ENCODE data around the gene GPR55.
"Not testable (repeated sequence)": the region's sequence is repeated elsewhere in the genome, so short reads cannot be mapped to it uniquely, and the experiment has no call there.

GPR55 gene

DNA sequence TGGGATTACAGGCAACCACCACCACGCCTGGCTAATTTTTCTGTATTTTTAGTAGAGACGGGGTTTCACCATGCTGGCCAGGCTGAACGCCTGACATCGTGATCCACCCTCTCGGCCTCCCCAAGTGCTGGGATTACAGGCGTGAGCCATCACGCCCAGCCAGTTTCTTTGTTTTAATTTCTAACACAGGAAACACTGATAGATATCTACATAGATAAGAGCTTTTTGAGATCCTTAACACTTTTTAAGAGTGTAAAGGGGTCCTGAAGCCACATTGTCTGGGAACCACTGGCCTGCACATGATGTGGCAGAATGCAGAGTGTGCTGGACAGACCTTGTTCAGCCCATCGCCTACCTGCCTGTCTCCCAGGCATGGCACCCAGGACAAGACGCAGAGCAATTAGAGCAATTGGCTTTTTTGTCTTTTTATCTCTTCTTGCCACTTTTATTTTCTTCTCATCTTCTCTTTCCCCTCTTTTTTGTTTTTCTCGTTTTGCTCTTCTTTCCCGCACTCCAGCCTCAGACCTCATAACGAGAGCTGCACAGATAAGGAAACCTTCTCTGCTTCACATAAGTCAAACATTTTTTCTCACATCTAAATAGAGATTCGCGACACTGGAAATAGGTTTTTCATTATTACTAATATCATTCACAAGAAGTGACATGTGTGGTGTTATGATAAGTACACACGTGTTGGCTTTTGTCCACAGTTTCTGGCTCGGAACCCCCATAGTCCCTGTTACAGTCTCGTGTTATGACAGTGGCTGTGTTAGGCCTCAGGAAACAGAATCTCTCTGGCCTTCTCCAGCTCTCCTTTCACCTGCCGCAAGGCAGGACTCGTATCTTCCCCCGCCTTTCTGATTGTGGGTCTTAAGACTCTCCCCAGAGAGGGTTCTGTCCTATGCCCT lies 25.2 kb upstream of the GPR55 start:
- no peak for DNase-seq

DNA sequence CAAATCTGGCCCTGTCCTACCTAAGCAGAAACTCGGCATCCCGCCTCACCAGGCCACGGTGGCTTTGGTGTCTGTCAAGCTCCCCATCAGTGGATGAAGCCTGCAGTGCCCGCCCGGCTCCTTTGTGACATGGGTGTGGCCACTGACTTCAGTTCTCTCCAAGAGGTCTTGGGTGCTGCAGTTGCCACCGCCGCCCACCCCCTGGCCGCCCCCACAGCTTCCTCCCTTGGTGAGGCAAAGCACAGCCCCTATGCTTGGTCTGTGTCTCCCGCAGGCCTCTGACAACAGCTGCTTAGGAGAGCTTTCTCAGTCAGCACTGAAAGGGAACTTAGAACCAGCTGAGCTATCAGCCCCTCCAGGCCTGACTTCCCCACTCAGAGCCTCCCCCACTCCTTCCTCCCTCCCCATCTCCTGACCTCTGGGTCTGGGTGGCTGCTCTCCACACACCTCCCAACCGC lies 22.9 kb upstream of the GPR55 start:
- DNase-seq, result no peak

DNA sequence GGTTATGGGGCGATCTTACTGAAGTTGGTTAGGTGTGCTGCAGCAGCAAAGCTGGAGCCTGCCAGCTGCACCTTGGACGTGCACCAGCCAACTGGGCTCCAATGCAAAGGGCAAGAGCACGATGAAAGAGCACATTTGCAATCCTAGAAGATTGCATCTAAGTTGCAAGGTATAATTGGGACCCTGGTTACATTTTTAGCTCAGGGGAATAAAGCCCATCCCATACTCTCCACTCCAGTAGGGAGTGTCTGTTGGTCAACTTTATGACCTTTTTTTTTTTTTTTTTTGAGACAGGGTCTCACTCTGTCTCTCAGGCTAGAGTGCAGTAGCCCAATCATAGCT lies 22.2 kb upstream of the GPR55 start:
- DNase-seq, result no peak

DNA sequence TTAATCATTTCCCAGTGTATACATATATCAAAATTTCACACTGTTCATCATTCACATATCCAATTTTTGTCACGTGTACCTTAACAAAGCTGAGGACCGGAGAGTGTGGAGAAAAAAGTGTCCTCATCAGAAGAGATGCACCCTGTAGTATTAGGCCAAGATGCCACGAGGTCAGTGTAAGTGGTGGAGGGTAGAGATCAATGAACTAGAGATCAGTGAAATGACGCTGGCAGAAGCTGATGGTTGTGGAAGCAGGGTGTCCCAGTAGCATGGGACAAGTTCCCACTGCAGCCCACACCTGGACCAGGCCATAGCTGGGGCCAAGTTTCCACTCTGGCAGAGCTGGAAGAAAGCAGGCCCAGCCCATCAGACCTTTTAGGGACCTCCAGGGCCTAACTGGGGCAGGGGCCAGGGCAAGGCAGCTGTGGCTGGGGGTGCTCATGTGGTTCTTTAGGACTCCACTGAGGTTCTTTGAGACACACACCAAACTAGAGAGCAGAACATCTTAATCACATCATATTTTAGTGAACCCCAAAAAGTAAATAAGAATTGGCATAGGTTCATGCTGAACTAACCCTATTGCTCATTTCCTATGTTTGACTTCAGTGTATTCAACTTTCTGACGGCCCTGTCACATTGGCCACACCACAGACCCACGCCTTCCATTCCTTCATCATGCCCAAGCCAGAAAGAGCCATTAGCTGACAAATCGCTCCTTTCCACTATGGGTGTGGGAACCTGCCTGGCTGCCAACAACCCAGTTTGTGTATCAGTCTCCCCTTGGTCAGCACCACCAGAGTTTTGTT lies 21.6 kb upstream of the GPR55 start:
- DNase-seq, result no peak

DNA sequence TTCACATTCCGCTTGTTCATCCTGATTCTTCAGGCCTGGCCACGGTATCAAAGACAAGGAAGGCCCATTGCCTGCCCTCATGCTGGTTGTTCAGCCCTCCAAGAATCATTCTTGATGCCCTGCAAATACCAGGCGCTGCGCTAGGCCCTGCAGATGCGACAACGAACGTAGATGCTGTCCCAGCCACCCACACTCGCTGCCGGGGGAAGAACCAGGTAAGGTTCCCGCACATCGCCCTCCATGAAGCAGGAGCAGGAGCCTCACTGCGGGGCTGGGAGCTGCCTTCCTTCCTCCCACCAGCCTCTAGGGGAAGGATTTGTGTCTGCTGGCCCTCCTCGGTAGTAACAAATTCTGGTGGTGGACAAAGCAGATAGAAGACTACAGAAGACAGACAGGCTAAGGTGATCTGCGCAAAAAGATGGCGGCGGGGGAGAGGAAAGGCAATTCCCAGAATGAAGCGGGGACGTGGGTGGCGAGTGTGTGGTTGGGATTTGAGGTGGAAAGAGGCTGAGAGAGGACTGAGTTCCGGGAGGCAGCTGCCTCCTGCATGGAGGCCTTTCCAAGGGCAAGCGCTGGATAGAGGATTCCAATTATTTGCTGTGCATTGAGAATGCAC lies 19.8 kb upstream of the GPR55 start:
- no peak for DNase-seq

DNA sequence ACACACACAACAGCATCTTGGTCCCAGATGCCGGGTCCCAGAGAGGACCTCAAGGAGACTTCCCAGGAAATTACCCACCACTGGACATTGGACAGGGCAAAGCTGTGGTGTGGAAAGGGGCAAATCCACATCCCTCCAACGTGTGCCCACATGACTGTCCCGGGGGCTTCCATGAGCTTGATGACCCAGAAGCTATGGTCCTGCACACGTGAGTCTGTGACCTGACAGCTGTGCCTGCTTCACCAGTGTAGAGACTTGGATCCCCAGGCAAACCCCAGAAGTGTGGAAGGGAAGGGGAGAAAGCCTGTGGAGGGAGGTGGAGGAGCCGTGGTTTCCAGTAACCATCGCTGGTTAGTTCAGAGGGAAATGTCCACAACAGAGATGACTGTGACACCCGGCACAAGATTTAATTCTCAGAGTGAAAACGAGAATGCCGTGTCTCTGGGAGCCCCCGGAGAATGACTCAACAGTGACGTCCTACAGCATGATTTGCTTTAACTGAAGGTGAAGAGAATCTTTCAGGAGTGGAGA lies 19.1 kb upstream of the GPR55 start:
- no peak for DNase-seq

DNA sequence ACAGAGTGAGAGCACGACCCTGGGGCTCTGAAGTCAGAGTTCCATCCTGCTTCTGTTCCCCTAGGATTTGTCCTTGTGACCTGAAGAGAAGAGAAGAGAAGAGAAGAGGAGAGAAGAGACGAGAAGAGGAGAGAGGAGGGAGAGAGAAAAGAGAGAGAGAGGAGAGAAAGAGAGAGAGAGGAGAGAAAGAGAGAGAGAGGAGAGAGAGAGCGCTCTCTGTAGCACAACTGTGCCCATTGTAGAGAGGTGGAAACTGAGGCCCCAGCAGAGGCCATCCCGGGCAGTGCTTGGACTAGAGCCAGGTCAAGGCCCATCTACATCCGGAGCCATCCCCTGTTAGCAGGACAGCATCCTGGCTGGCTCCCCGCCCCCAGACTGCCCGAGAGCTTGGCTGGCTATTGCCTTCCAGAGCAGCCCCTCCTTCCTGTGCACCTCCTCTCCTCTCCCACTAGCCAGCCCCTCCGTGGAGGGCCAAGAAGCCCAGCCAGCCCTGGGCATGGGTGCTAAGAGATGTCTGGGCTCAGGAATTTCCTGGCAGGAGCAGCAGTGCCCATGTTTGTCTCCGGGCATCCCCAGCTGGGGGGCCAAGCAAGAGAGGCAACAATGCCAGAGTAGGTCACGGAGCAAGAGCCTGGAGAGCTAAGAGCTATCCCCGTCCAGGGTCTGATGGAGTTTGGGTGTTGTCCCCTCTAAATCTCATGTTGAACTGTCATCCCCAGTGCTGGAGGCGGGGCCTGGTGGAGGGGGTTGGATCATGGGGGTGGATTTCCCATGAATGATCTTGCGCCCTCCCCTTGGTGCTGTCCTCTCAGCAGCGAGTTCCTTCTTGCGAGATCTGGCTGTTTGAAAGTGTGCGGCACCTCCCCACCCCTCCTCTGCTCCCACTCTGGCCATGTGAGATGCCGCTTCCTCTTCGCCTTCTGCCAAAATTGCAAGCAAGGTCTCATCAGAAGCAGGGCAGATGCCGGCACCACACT lies 18.2 kb upstream of the GPR55 start:
- no peak for DNase-seq

DNA sequence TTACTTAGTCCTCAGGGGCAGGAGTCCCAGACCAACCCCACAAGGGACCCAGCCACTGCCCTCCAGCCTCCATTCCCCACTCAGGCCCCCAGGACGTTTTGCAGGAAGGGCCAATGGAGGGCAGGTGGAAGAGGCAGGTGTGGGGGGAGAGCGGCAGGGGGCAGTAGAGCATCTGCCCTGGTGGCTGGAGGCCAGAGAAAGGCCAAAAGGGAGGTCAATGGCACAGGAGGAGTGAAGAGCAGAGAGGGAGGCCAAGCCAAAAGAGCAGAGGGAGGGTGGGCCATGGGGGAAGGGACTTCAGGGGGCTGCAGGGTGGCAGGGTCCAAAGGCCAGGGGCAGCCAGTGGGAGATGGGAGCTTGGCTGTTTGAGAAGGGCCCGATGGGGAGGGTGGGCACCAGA lies 17.3 kb upstream of the GPR55 start:
- DNase-seq, result no peak

DNA sequence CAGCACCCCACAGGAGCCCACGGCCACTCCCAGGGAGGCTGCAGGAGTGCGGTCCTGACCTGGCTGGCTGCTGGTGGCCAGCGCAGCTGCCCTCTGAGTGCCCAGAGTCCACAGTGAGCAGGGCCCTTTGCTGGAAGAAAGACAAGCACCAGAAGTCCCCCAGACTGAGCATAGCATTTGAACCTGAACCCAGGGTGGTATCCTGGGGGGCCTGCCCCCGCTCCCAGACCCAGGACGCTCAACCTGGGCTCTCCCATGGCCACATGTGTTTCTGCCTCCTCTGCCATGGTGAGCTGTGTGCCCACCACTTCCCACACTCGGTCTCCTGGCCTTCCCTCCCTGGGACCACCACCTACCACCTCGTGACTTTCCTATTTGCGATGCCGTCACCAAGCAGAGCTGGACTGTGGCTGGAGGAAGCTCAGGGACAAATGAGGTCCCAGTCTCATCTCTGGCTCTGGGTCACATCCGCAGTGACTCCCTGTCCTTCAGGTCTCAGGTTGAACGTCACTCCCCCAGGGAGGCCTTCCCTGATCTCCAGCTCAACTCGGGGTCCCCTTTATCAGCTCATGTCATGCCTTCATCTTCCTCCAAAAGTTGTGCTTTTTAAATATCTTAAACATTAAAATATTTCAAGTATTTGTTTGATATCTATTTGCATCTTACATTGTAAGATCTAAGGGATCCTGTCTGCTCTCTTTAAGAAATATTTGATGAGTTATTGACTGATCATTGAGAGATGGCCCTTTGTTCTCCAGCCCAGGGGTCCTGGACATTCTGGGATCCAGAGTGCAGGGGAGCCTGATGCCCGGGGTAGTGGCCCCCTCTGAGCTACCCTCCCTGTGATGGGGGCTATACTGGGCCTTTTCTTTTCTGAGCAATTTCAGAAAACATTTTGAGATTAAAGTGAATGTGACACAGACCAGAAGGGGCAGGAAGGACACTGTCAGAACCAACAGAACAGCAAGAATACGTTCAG lies 16.4 kb upstream of the GPR55 start:
- no peak for DNase-seq

DNA sequence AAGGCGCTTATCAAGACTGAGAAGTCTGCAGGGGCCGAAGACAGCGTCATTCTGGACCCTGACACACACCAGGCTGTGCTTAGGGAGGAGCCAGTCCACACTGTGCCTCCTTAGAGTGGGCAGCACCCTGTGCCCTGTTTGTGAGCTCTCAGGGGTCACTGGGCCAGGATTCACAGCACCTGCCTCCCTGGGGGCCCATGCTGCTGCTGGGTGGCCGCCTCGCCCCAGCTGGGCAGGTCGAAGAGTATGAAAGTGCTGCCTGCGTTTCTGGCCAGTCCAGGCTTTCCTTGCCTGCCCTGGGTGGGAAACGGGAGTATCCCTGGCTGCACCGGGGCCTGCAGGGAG lies 15.4 kb upstream of the GPR55 start:
- no peak for DNase-seq

DNA sequence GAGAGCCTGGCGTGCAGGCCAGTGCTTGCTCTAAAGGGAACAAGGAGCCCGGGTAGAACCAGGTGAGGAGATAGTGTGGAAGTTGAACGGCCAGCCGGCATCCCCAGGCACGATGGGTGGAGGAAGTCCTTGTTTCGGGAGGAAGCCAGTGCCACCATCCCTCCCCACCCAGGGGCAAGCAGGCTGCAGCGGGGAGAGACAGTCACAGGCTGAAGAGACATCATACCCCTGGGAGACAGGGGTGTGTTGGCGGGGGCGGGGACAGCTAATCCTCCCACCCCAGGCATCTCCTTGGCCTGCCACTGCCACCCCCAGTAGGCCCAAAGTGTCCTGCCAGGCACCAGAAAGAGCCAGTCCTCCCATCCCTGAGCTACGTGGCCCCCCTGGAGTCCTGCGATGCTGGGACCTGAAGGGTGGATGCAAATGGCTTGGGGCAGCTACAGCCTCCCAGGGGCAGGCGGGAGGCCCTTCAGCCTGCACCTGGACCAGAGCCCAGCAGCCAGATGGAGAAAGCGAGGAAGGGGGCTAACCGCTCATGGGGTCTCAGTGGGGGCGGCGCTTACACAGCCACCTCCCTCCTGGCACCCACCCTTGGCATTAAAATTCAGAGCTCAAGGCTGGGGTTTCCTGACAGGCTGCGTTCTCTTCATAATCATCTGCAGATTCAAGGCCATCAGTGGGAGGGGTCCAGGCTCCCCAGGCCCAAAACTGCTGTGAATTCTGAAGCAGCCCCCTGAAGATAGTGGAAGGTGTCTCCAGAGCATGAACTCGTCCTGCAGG lies 14.8 kb upstream of the GPR55 start:
- DNase-seq, result no peak

DNA sequence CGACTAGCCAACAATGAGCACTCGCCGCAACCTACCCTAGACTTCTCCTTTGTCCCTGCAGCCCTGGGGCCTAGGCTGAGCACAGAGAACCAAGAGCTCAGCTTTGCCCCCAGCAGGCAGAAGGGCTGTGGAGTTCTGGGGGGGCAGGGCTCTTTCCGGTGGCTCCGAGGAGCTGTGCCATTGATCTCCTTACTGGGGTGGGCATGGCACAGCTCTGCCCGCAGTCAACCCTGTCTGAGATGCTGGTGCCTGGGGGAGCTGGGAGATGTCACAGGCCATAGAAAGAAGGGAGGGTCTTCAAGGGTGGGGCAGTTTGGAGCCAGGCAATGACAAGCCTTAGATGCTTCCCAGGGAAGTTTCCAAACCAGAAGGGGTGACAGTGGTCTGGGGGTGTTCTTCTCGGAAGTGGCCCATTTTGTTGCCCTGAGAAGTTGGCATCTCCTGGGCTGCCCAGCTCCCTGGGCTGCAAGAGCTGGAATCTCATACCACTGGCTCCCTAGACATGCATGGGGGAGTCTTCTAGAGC lies 14.1 kb upstream of the GPR55 start:
- no peak for DNase-seq

DNA sequence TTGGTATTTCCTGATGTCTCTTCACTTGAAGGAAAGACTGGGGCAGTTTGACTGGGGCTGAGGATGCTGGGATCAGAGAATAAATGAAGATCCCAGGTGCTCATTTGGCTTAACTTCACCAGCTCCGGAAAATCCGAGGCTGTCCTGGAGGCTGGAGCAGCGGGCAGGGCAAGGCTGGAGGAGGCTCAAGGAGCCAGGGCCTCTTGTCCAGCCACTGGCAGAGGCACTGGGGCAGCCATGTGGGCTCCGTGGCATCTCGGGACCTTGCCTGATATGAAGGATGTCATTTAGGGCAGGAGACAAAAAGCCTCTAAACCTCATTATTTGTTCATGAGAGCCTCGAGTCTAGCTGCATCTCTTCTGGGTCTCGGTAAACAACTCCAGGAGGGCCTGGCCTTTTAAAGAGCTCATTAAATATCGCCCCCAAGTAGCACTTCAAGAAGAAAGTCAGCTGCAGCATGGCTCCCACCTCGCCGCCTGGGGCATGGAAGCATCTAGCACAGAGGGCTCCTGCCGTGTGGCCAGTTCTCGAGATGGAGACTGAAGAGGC lies 13.5 kb upstream of the GPR55 start:
- DNase-seq, result no peak

DNA sequence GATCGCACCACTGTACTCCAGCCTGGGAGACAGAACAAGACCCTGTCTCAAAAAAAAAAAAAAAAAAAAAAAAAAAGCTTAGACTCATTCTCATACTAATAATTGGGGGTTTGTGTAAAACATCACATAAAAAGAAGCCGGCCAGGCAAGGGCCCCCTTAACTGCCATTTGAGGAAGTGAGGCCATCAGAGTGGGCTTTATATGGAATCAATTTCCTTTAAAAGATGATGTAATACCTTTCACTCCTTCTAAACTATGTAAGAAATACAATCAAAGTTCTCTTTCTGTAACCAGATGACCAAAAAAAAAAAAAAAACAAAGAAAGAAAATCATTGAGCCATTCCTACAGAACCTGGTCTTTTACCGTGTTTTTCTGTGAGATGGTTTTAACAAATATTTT lies 13.1 kb upstream of the GPR55 start:
- no peak for DNase-seq

DNA sequence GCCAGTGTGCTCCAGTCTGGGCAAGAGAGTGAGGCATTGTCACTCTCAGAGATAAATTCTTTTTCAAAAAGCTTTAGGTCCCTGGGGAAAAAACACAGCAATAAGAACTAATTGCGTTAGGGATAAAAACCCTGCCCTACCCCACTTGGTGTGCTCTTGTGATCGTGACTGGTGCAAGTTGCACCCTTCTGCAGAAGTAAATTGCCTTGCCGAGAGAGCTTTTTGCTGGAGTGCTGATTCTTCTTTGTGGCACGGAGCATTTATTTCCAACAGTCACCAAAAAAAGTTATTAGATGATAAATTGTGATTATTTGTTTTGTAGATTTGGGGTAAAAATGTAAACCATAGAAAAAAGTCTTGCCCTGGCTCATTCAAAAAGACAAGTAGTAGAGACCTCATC lies 12.3 kb upstream of the GPR55 start:
- no peak for DNase-seq

DNA sequence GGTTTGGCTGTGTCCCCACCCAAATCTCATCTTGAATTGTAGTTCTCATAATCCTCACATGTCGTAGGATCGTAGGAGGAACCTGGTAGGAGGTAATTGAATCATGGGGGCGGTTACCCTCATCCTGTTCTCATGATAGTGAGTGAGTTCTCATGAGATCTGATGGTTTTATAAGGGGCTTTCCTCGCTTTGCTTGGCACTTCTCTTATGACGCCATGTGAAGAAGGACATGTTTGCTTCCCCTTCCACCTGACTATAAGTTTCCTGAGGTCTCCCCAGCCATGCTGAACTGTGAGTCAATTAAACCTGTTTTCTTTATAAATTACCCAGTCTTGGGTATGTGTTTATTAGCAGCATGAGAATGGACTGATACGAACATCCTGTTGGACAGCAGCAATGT lies 11.2 kb upstream of the GPR55 start:
- DNase-seq, result not testable (repeated sequence)

DNA sequence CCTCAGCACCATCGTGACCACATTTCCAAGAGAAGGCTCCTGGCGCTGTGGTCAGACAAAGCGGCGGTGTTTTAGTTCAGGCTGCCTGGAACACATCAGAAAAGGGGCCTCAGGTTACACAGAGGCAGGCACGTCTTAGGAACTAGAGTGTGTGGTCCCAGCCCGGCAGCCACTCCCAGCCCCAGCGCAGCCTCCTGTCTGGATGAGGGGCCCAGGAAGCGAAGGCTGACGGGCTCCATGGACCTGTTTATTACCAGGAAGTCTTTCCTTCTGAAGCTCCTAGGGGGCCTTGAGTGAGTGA lies 10.0 kb upstream of the GPR55 start:
- DNase-seq, result no peak

DNA sequence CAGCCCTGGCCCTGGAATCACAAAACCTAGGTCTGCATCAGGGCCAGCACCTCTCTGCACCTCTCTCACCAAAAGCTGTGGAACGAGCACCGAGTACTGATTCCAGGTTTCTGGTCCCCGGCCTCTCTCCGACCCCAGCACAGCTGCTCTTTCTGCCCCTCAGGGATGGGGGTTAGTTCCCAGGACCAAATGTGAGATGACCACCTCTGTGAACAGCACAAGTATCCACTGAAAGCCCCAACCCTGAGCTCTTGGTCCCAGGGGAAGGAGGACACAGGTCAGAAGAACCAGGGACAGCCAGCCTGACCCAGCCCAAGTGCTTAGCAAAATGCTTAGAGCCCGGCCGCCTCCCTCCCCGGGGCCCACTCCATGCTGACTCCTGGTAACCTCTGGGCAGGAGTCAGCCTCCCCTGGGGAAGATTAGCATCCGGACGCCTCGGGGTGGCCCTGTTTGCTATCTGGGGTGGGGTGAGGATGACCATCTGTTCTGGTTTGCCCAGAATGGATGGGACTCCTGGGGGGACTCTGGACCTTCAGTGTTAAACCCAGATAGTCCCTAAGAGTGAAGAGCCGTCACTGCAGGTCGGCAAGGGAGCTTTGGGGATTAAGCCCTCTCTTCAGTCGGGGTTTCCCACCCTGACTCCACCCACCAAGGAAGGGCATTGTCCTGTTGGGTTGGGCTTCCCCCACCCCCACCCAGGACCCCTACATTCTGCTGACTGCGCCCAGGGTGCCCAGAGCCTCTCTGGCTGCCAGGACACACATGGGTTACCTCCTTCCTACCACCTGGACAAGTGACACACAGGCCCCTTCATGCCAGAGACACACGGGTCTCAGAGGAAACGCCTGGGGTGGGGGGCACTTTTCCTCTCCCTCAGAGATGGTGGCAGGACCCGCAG lies 9.4 kb upstream of the GPR55 start:
- no peak for DNase-seq

Data from NCI-H226 (cell line).